ENCODE results near the gene GIN1. TPM values are rescaled to one million over a fixed set of nuclear protein-coding genes. Genes with fewer than 3 reads are reported as not detected.

Gene GIN1
- total and polyA plus RNA-seq, 9 of the 15 experiments (the other 6 are each of a cell fraction or from before 2014, with no cell fraction given) = 2.4 to 9.8 (median 7.8) TPM

- TF ChIP-seq ARNT (IDR thresholded peaks at IDR 0.05) (no peak), CAMTA2 (CRISPR knock-in tag; conservative IDR thresholded peaks at IDR 0.05) (no peak), CXXC5 (CRISPR knock-in tag; IDR thresholded peaks at IDR 0.05) (peak; percentile 97), TEAD1 (CRISPR knock-in tag; IDR thresholded peaks at IDR 0.05) (peak; percentile 36 to 97; a peak in 3 of 4 replicates), PML (IDR thresholded peaks at IDR 0.05; ENCODE audit: low read length) (no peak), TCF3 (CRISPR knock-in tag; IDR thresholded peaks at IDR 0.05) (no peak; the same call in none of the 2 replicates), KLF1 (tag; IDR thresholded peaks at IDR 0.05) (no peak), CCNT2 (IDR thresholded peaks at IDR 0.05; ENCODE audit: borderline replicate concordance, extremely low read depth, insufficient read length, low read depth, low read length) (no peak), HDAC6 (IDR thresholded peaks at IDR 0.05; ENCODE audit: low read depth, low read length) (no peak), GABPB1 (CRISPR knock-in tag; IDR thresholded peaks at IDR 0.05) (no peak), EWSR1 (IDR thresholded peaks at IDR 0.05; ENCODE audit: borderline replicate concordance, low read depth, partially characterized antibody) (no peak), E2F6 (IDR thresholded peaks at IDR 0.05; ENCODE audit: borderline replicate concordance in 1 of 2, extremely low read depth in 1 of 2, insufficient read depth in 1 of 2, insufficient read length in 1 of 2, low read depth in 1 of 2, low read length in 1 of 2, poor library complexity in 1 of 2, severe bottlenecking in 1 of 2) (no peak), JUND (IDR thresholded peaks at IDR 0.05; ENCODE audit: borderline replicate concordance, low read depth, low read length) (peak; percentile 84), JUND (tag; IDR thresholded peaks at IDR 0.05; ENCODE audit: borderline replicate concordance, low read depth, low read length) (peak; percentile 85), MTA3 (IDR thresholded peaks at IDR 0.05; ENCODE audit: borderline replicate concordance) (no peak), GABPA (tag; conservative IDR thresholded peaks at IDR 0.05; ENCODE audit: low read depth) (peak; percentile 36; the same call in 1 of the 2 replicates), ILF3 (IDR thresholded peaks at IDR 0.05; ENCODE audit: borderline replicate concordance) (no peak), GABPB2 (CRISPR knock-in tag; conservative IDR thresholded peaks at IDR 0.05) (no peak), RBBP5 (IDR thresholded peaks at IDR 0.05; ENCODE audit: borderline replicate concordance, insufficient read depth, low read length, poor library complexity, severe bottlenecking) (no peak), MTA2 (IDR thresholded peaks at IDR 0.05; ENCODE audit: low read depth) (no peak), ZNF24 (IDR thresholded peaks at IDR 0.05) (no peak), WHSC1 (IDR thresholded peaks at IDR 0.05; ENCODE audit: low read length) (no peak), TBL1XR1 (IDR thresholded peaks at IDR 0.05; ENCODE audit: low read length in 2 of 2) (no peak)
- TF ChIP-seq, protein P1, sequence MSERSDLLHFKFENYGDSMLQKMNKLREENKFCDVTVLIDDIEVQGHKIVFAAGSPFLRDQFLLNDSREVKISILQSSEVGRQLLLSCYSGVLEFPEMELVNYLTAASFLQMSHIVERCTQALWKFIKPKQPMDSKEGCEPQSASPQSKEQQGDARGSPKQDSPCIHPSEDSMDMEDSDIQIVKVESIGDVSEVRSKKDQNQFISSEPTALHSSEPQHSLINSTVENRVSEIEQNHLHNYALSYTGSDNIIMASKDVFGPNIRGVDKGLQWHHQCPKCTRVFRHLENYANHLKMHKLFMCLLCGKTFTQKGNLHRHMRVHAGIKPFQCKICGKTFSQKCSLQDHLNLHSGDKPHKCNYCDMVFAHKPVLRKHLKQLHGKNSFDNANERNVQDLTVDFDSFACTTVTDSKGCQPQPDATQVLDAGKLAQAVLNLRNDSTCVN (CRISPR knock-in tag; IDR thresholded peaks at IDR 0.05) = peak; percentile 88; the same call in 1 of the 2 replicates
- TF ChIP-seq, protein P2, sequence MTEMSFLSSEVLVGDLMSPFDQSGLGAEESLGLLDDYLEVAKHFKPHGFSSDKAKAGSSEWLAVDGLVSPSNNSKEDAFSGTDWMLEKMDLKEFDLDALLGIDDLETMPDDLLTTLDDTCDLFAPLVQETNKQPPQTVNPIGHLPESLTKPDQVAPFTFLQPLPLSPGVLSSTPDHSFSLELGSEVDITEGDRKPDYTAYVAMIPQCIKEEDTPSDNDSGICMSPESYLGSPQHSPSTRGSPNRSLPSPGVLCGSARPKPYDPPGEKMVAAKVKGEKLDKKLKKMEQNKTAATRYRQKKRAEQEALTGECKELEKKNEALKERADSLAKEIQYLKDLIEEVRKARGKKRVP (CRISPR knock-in tag; IDR thresholded peaks at IDR 0.05) = peak; percentile 69
Measured at GRCh38 chr5:103057208-103058130, 62.5 kb downstream of the GIN1 start (continued).
